ENCODE data around the gene CDKAL1.

The CDKAL1 gene

GRCh38 chr6:21277601-21278374 is 743.5 kb downstream of the CDKAL1 start:
- no peak for DNase-seq

- DNase-seq = no peak
These were observed 744.1 kb downstream of the CDKAL1 start for GRCh38 chr6:21278375-21278745.

- DNase-seq = no peak
These were observed 745.4 kb downstream of the CDKAL1 start for GRCh38 chr6:21279619-21280018.

GRCh38 chr6:21281366-21281765 is 747.1 kb downstream of the CDKAL1 start:
- no peak for DNase-seq
